Esophagus (tissue), 2 donors: ENCODE data around the gene NMUR2. TPM values are rescaled to one million over a fixed set of nuclear protein-coding genes. Genes with fewer than 3 reads are reported as not detected.

Experiments
- H3K27ac ChIP-seq, 2 donors: one replicate each; pipeline ENCODE4 v1.5.1; 2013; ENCODE audit warnings: low read depth in 2 of 2, mild to moderate bottlenecking in 2 of 2, inconsistent platforms in 1 of 2, low read length in 1 of 2, moderate library complexity in 1 of 2
- H3K27me3 ChIP-seq, 2 donors: one replicate each; pipeline ENCODE4 v1.6.1; 2013; ENCODE audit warnings: low read length in 2 of 2, control low read depth in 1 of 2, mild to moderate bottlenecking in 1 of 2; ENCODE audit not compliant: insufficient read depth in 2 of 2, control insufficient read depth in 1 of 2
- H3K36me3 ChIP-seq, 2 donors: one replicate each; pipeline ENCODE4 v1.6.1; 2013; ENCODE audit warnings: low read length in 1 of 2; ENCODE audit not compliant: control insufficient read depth in 2 of 2, insufficient read depth in 2 of 2
- H3K4me1 ChIP-seq, 2 donors: one replicate each; pipeline ENCODE4 v1.6.1; 2013; ENCODE audit warnings: low read length in 1 of 2; ENCODE audit not compliant: control insufficient read depth in 2 of 2, insufficient read depth in 2 of 2
- H3K4me3 ChIP-seq, 2 donors: one replicate each; pipeline ENCODE4 v1.5.1; 2013; ENCODE audit warnings: low read length in 2 of 2, mild to moderate bottlenecking in 2 of 2, low read depth in 1 of 2, moderate library complexity in 1 of 2
- H3K9me3 ChIP-seq, 2 donors: one replicate each; pipeline ENCODE4 v1.6.1; 2013; ENCODE audit warnings: mild to moderate bottlenecking in 2 of 2, low read depth in 1 of 2, low read length in 1 of 2, moderate library complexity in 1 of 2; ENCODE audit not compliant: control insufficient read depth in 2 of 2, insufficient read depth in 1 of 2
- WGBS, 2 donors: extraction: QIAGEN DNeasy Blood & Tissue Kit; methylation state at CpG; one replicate each; pipeline ENCODE4 v1.1.7; 2013; 5-methylcytosine and 5-hydroxymethylcytosine counted together
- polyA plus RNA-seq, 2 donors: library from polyadenylated mRNA; stranded (reverse); fragments of 200-250 nt; gene quantifications; one replicate each; pipeline ENCODE4 v1.2.3, GENCODE V29; 2013
- donor health status: healthy with polysubstance abuse.
- donor health status: Bipolar disorder and iron deficiency.

Gene NMUR2
- polyA plus RNA-seq = under 1 TPM in 1 of 2 donors, not detected in 1; 0.06 TPM

- 11 to 14% methylated on average over 7 of the region's 7 CpGs for whole genome bisulfite sequencing, 2 donors
Measured at GRCh38 chr5:152405145-152405544, at the start of gene NMUR2. Gene NMUR2 (minus strand): TSS chr5:152405279. CDS start chr5:152405113, 166 bp downstream.

GRCh38 chr5:152443935-152444334 lies 38.9 kb upstream of the NMUR2 start:
- no peak overlapping the region for H3K4me3 ChIP-seq
- no peaks in the 10 kb centered on the region for H3K36me3 ChIP-seq
- WGBS, 2 donors = 72 to 81% methylated on average over 2 of the region's 2 CpGs
- no peaks in the 10 kb centered on the region for H3K4me1 ChIP-seq
- no peaks in the 10 kb centered on the region for H3K27me3 ChIP-seq
- no peak overlapping the region for H3K27ac ChIP-seq
- H3K9me3 ChIP-seq = no peaks in the 10 kb centered on the region

More at GRCh38 chr5:152405145-152405544, at the start of gene NMUR2:
- no peaks in the 10 kb centered on the region for H3K36me3 ChIP-seq
- no peak within 1 kb of the TSS for H3K27ac ChIP-seq
- H3K9me3 ChIP-seq = peaks cover 0 to 2% of the 10 kb centered on the region in 2 donors
- H3K4me3 ChIP-seq = no peak within 1 kb of the TSS
- no peaks in the 10 kb centered on the region for H3K4me1 ChIP-seq
- no peaks in the 10 kb centered on the region for H3K27me3 ChIP-seq

GRCh38 chr5:152439791-152440190 lies 34.7 kb upstream of the NMUR2 start:
- no peaks in the 10 kb centered on the region for H3K9me3 ChIP-seq
- H3K27me3 ChIP-seq = no peaks in the 10 kb centered on the region
- H3K27ac ChIP-seq = no peak overlapping the region
- 45 to 54% methylated on average over 3 of the region's 3 CpGs for WGBS, 2 donors
- no peaks in the 10 kb centered on the region for H3K36me3 ChIP-seq
- H3K4me1 ChIP-seq = no peaks in the 10 kb centered on the region
- H3K4me3 ChIP-seq = no peak overlapping the region

- WGBS, 2 donors = 46 to 48% methylated on average over 3 of the region's 3 CpGs
- H3K36me3 ChIP-seq = no peaks in the 10 kb centered on the region
- no peak overlapping the region for H3K27ac ChIP-seq
- no peaks in the 10 kb centered on the region for H3K4me1 ChIP-seq
- H3K27me3 ChIP-seq = no peaks in the 10 kb centered on the region
- no peak overlapping the region for H3K4me3 ChIP-seq
- no peaks in the 10 kb centered on the region for H3K9me3 ChIP-seq
Measured at GRCh38 chr5:152437866-152438265, 32.8 kb upstream of the NMUR2 start.

- H3K27me3 ChIP-seq = no peaks in the 10 kb centered on the region
- no peaks in the 10 kb centered on the region for H3K9me3 ChIP-seq
- H3K4me3 ChIP-seq = no peak overlapping the region
- H3K36me3 ChIP-seq = no peaks in the 10 kb centered on the region
- 54 to 61% methylated on average over 3 of the region's 3 CpGs for WGBS, 2 donors
- no peaks in the 10 kb centered on the region for H3K4me1 ChIP-seq
- H3K27ac ChIP-seq = no peak overlapping the region
Measured at GRCh38 chr5:152427721-152428120, 22.6 kb upstream of the NMUR2 start.

GRCh38 chr5:152425083-152425482 lies 20.0 kb upstream of the NMUR2 start:
- no peaks in the 10 kb centered on the region for H3K27me3 ChIP-seq
- no peak overlapping the region for H3K27ac ChIP-seq
- H3K36me3 ChIP-seq = no peaks in the 10 kb centered on the region
- H3K4me3 ChIP-seq = no peak overlapping the region
- H3K9me3 ChIP-seq = no peaks in the 10 kb centered on the region
- no peaks in the 10 kb centered on the region for H3K4me1 ChIP-seq
- 75 to 84% methylated on average over 2 of the region's 2 CpGs for WGBS, 2 donors

GRCh38 chr5:152424501-152424900 lies 19.4 kb upstream of the NMUR2 start:
- Histone ChIP-seq H3K4me3 (no peak overlapping the region), H3K27me3 (no peaks in the 10 kb centered on the region), H3K4me1 (no peaks in the 10 kb centered on the region), H3K27ac (no peak overlapping the region), H3K36me3 (no peaks in the 10 kb centered on the region), H3K9me3 (no peaks in the 10 kb centered on the region)
- WGBS, 2 donors = 67 to 77% methylated on average over 2 of the region's 2 CpGs

- peaks cover 0 to 3% of the 10 kb centered on the region in 2 donors for H3K27me3 ChIP-seq
- H3K9me3 ChIP-seq = no peaks in the 10 kb centered on the region
- no peak overlapping the region for H3K27ac ChIP-seq
- no peak overlapping the region for H3K4me3 ChIP-seq
- WGBS, 2 donors = 70 to 82% methylated on average over 2 of the region's 2 CpGs
- H3K36me3 ChIP-seq = no peaks in the 10 kb centered on the region
- H3K4me1 ChIP-seq = no peaks in the 10 kb centered on the region
Measured at GRCh38 chr5:152422081-152422480, 17.0 kb upstream of the NMUR2 start.

- Histone ChIP-seq H3K9me3 (peaks cover 0 to 2% of the 10 kb centered on the region in 2 donors), H3K4me1 (no peaks in the 10 kb centered on the region), H3K27ac (no peak overlapping the region), H3K27me3 (no peaks in the 10 kb centered on the region), H3K4me3 (no peak overlapping the region), H3K36me3 (no peaks in the 10 kb centered on the region)
- 79 to 85% methylated on average over 1 of the region's 1 CpG for WGBS, 2 donors
Measured at GRCh38 chr5:152412129-152412528, 7.0 kb upstream of the NMUR2 start.

GRCh38 chr5:152406082-152406481 lies 1.0 kb upstream of the NMUR2 start:
- 80% methylated on average over 1 of the region's 1 CpG for WGBS, 2 donors
- H3K27ac ChIP-seq = no peak overlapping the region
- H3K27me3 ChIP-seq = no peaks in the 10 kb centered on the region
- no peaks in the 10 kb centered on the region for H3K36me3 ChIP-seq
- H3K9me3 ChIP-seq = peaks cover 0 to 2% of the 10 kb centered on the region in 2 donors
- no peaks in the 10 kb centered on the region for H3K4me1 ChIP-seq
- H3K4me3 ChIP-seq = no peak overlapping the region
